ENCODE results near the gene C1QTNF9B. TPM values are rescaled to one million over a fixed set of nuclear protein-coding genes. Genes with fewer than 3 reads are reported as not detected.

Gene C1QTNF9B
- total and polyA plus RNA-seq, 2 donors (not counting 1 experiment from before 2014, with no cell fraction given): not detected

- Histone ChIP-seq H3K9me3 (ENCODE audit: control extremely low read depth in 1 of 3, control insufficient read depth in 2 of 3, insufficient read depth in 1 of 3, low read length in 2 of 3) (no peaks in the 10 kb centered on the region), H3K27ac (ENCODE audit: low read length in 2 of 2) (no peak overlapping the region), H3K4me3 (ENCODE audit: control extremely low read depth in 1 of 5, extremely low read depth in 1 of 5, insufficient read depth in 1 of 5, low read depth in 2 of 5, low read length in 4 of 5) (no peak overlapping the region), H3K4me1 (ENCODE audit: control insufficient read depth in 2 of 2, insufficient read depth in 2 of 2, low read length in 2 of 2) (no peaks in the 10 kb centered on the region), H3K79me2 (ENCODE audit: control insufficient read depth, insufficient read depth, low read length) (no peaks in the 10 kb centered on the region), H3K36me3 (replicated peaks in 1 of 2; ENCODE audit: control extremely low read depth in 1 of 2, control insufficient read depth in 1 of 2, extremely low read depth in 1 of 2, insufficient read depth in 2 of 2, low read length in 1 of 2) (no peaks in the 10 kb centered on the region), H3K9ac (ENCODE audit: low read length) (no peak overlapping the region), H2AFZ (ENCODE audit: insufficient read depth, low read depth, low read length, poor library complexity, severe bottlenecking) (no peak overlapping the region), H4K20me1 (ENCODE audit: control insufficient read depth, insufficient read depth, low read length, poor library complexity, severe bottlenecking) (no peaks in the 10 kb centered on the region), H3K4me2 (replicated peaks; ENCODE audit: low read depth, low read length, poor library complexity, severe bottlenecking) (no peak overlapping the region), H3K27me3 (replicated peaks in 1 of 4; ENCODE audit: control extremely low read depth in 1 of 4, control insufficient read depth in 3 of 4, insufficient read depth in 4 of 4, low read length in 3 of 4) (peaks cover 0 to 26% (median 4%) of the 10 kb centered on the region in 4 experiments)
- ATAC-seq (ENCODE audit: low read depth) (no peak), DNase-seq (no peak)
- whole genome bisulfite sequencing (ENCODE audit: insufficient coverage): no CpG with 5 or more reads among the region's 1 CpG
- ChIA-PET CTCF (no interaction called here), POLR2A (no interaction called here)
- Mint-ChIP-seq H3K27ac (no peak overlapping the region), H3K27me3 (peaks cover 44% of the 10 kb centered on the region), H3K4me1 (no peaks in the 10 kb centered on the region), H3K9me3 (ENCODE audit: insufficient read depth) (no peaks in the 10 kb centered on the region), H3K4me3 (no peak overlapping the region)
- intact Hi-C loops (cut with micrococcal nuclease): no loop called here
- TF ChIP-seq EZH2 (IDR thresholded peaks at IDR 0.05; ENCODE audit: borderline replicate concordance, insufficient read depth, low read depth, low read length, poor library complexity, severe bottlenecking) (no peak), CTCF (IDR thresholded peaks at IDR 0.05) (no peak)
Measured at GRCh38 chr13:23912469-23912868, 15.2 kb upstream of the C1QTNF9B start.

GRCh38 chr13:23909606-23910005 is 12.3 kb upstream of the C1QTNF9B start:
- Mint-ChIP-seq H3K4me1 (no peaks in the 10 kb centered on the region), H3K27ac (no peak overlapping the region), H3K27me3 (peaks cover 35% of the 10 kb centered on the region), H3K4me3 (no peak overlapping the region), H3K9me3 (ENCODE audit: insufficient read depth) (no peaks in the 10 kb centered on the region)
- TF ChIP-seq EZH2 (IDR thresholded peaks at IDR 0.05; ENCODE audit: borderline replicate concordance, insufficient read depth, low read depth, low read length, poor library complexity, severe bottlenecking): no peak
- no peak for TF ChIP-seq CTCF (IDR thresholded peaks at IDR 0.05)
- Histone ChIP-seq H3K4me2 (replicated peaks; ENCODE audit: low read depth, low read length, poor library complexity, severe bottlenecking) (no peak overlapping the region), H3K79me2 (ENCODE audit: control insufficient read depth, insufficient read depth, low read length) (no peaks in the 10 kb centered on the region), H2AFZ (ENCODE audit: insufficient read depth, low read depth, low read length, poor library complexity, severe bottlenecking) (no peak overlapping the region), H4K20me1 (ENCODE audit: control insufficient read depth, insufficient read depth, low read length, poor library complexity, severe bottlenecking) (no peaks in the 10 kb centered on the region), H3K27ac (ENCODE audit: low read length in 2 of 2) (no peak overlapping the region), H3K27me3 (replicated peaks in 1 of 4; ENCODE audit: control extremely low read depth in 1 of 4, control insufficient read depth in 3 of 4, insufficient read depth in 4 of 4, low read length in 3 of 4) (peaks cover 0 to 17% (median 8%) of the 10 kb centered on the region in 4 experiments), H3K9ac (ENCODE audit: low read length) (no peak overlapping the region), H3K36me3 (replicated peaks in 1 of 2; ENCODE audit: control extremely low read depth in 1 of 2, control insufficient read depth in 1 of 2, extremely low read depth in 1 of 2, insufficient read depth in 2 of 2, low read length in 1 of 2) (no peaks in the 10 kb centered on the region), H3K4me3 (ENCODE audit: control extremely low read depth in 1 of 5, extremely low read depth in 1 of 5, insufficient read depth in 1 of 5, low read depth in 2 of 5, low read length in 4 of 5) (no peak overlapping the region), H3K9me3 (ENCODE audit: control extremely low read depth in 1 of 3, control insufficient read depth in 2 of 3, insufficient read depth in 1 of 3, low read length in 2 of 3) (no peaks in the 10 kb centered on the region), H3K4me1 (ENCODE audit: control insufficient read depth in 2 of 2, insufficient read depth in 2 of 2, low read length in 2 of 2) (no peaks in the 10 kb centered on the region)
- ChIA-PET CTCF (interaction anchor here (1.2 kb wide), 1 partner anchor 21 kb away, joined by 3 read pairs; no protein-coding TSS in a partner anchor), POLR2A (no interaction called here)
- ATAC-seq (ENCODE audit: low read depth) (no peak), DNase-seq (no peak)
- intact Hi-C loops (cut with micrococcal nuclease): no loop called here
